Body of pancreas (tissue), 4 donors: ENCODE data around the gene IMPDH1. TPM values are rescaled to one million over a fixed set of nuclear protein-coding genes. Genes with fewer than 3 reads are reported as not detected.

Experiments
- ATAC-seq: fragments of 150-250 bp; one replicate; pipeline ENCODE4 v1.9.1; 2016
- DNase-seq, 4 donors: peaks; one replicate each; pipeline ENCODE4 v3.0.0-alpha.2; 2019
- H3K27ac ChIP-seq, 4 donors: fragments of 200-600 bp; sonication (generic); 1 replicate in 3 of 4; 2 replicates in 1 of 4; pipeline versions ENCODE4 v1.5.1 to v1.6.1; 2016 to 2019; ENCODE audit warnings: mild to moderate bottlenecking in 1 of 4, mixed read lengths in 1 of 4, moderate library complexity in 1 of 4
- H3K27me3 ChIP-seq, 2 donors: fragments of 200-600 bp; sonication (generic); one replicate each; pipeline ENCODE4 v1.6.0; 2016; ENCODE audit warnings: mild to moderate bottlenecking in 1 of 2
- H3K36me3 ChIP-seq, 2 donors: fragments of 200-600 bp; sonication (generic); replicated peaks in 1 of 2; 2 replicates each; pipeline ENCODE4 v1.5.1; 2016; ENCODE audit warnings: low read depth in 2 of 2; ENCODE audit not compliant: insufficient read depth in 1 of 2
- H3K4me1 ChIP-seq: fragments of 200-600 bp; sonication (generic); one replicate; pipeline ENCODE4 v1.6.0; 2016
- H3K4me3 ChIP-seq, 2 donors: fragments of 200-600 bp; sonication (generic); 1 replicate in 1 of 2; 2 replicates in 1 of 2; pipeline ENCODE4 v1.5.1; 2016 to 2019
- H3K9me3 ChIP-seq, 3 donors: fragments of 200-600 bp; sonication (generic); 1 replicate in 2 of 3; 2 replicates in 1 of 3; pipeline ENCODE4 v1.5.1; 2016
- POLR2A ChIP-seq, 3 donors: fragments of 450-650 bp; IDR thresholded peaks; one replicate each; pipeline ENCODE4 v1.6.1; 2016; ENCODE audit warnings: antibody characterized with exemption in 3 of 3, mild to moderate bottlenecking in 2 of 3
- WGBS, 2 donors: methylation state at CpG; one replicate each; pipeline ENCODE4 v1.1.5; 2017; 5-methylcytosine and 5-hydroxymethylcytosine counted together
- intact Hi-C: fragments of 100-400 bp; cut with DNase I; formaldehyde crosslinking; loops from one replicate; pipeline ENCODE4 v1.15.1; 2023
- total RNA-seq, 2 donors: library from RNA; depleted of rRNA; stranded (reverse); fragments of >200 nt; gene quantifications; one replicate each; pipeline ENCODE4 v1.1.0, GENCODE V29; 2016
- TF ChIP-seq, protein P1 (sequence below), 7 experiments: fragments of 450-650 bp in 4 of 7; fragments of 200-600 bp in 3 of 7; sonication (generic) in 3 of 7; IDR thresholded peaks; one replicate each; pipeline ENCODE4 v1.5.1; 2016 to 2019; ENCODE audit warnings: antibody characterized with exemption in 7 of 7

The IMPDH1 gene
- total RNA-seq, 2 donors from 2014 or later: 23.9 to 46.1 TPM

GRCh38 chr7:128422037-128422436 is 12.3 kb upstream of the IMPDH1 start:
- no peaks in the 10 kb centered on the region for H3K9me3 ChIP-seq
- intact Hi-C loops: no loop called here
- TF ChIP-seq, protein P1, sequence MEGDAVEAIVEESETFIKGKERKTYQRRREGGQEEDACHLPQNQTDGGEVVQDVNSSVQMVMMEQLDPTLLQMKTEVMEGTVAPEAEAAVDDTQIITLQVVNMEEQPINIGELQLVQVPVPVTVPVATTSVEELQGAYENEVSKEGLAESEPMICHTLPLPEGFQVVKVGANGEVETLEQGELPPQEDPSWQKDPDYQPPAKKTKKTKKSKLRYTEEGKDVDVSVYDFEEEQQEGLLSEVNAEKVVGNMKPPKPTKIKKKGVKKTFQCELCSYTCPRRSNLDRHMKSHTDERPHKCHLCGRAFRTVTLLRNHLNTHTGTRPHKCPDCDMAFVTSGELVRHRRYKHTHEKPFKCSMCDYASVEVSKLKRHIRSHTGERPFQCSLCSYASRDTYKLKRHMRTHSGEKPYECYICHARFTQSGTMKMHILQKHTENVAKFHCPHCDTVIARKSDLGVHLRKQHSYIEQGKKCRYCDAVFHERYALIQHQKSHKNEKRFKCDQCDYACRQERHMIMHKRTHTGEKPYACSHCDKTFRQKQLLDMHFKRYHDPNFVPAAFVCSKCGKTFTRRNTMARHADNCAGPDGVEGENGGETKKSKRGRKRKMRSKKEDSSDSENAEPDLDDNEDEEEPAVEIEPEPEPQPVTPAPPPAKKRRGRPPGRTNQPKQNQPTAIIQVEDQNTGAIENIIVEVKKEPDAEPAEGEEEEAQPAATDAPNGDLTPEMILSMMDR (IDR thresholded peaks at IDR 0.05): no peak
- TF ChIP-seq POLR2A (IDR thresholded peaks at IDR 0.05): no peak
- 40 to 52% methylated on average over 1 of the region's 1 CpG for WGBS, 2 donors
- DNase-seq (no peak), ATAC-seq (no peak)
- no peaks in the 10 kb centered on the region for H3K36me3 ChIP-seq
- H3K4me3 ChIP-seq: no peak overlapping the region
- no peaks in the 10 kb centered on the region for H3K27me3 ChIP-seq
- no peak overlapping the region for H3K27ac ChIP-seq
- H3K4me1 ChIP-seq: no peaks in the 10 kb centered on the region

DNA sequence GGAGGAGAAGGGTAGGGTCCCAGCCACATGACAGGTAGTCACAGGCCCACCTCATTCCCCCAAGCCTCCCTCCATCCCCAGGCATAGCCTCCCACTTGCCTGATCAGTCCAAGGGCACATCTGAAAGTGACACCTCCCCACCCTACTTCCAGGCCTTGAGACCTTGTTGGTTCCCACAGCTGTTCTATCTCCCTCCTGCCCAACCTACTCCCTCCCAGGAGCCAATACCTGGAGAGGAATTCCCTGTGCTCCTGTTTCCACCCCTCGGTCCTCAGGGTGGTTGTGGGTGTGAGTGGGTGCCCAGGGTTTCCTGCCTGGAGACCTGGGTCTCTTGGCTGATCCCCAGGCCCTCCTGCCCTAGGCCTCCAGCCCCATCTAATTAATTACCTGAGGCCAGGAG is 11.6 kb upstream of the IMPDH1 start:
- no peaks in the 10 kb centered on the region for H3K9me3 ChIP-seq
- H3K4me3 ChIP-seq: no peak overlapping the region
- no peak overlapping the region for H3K27ac ChIP-seq
- H3K27me3 ChIP-seq: no peaks in the 10 kb centered on the region
- DNase-seq (no peak), ATAC-seq (no peak)
- intact Hi-C loops: no loop called here
- WGBS, 2 donors: 89 to 90% methylated on average over 1 of the region's 1 CpG
- no peaks in the 10 kb centered on the region for H3K36me3 ChIP-seq
- TF ChIP-seq, protein P1 (IDR thresholded peaks at IDR 0.05): no peak
- TF ChIP-seq POLR2A (IDR thresholded peaks at IDR 0.05): no peak
- H3K4me1 ChIP-seq: no peaks in the 10 kb centered on the region

GRCh38 chr7:128420773-128421172 is 11.0 kb upstream of the IMPDH1 start:
- DNase-seq (no peak), ATAC-seq (no peak)
- intact Hi-C loops: no loop called here
- 91 to 94% methylated on average over 1 of the region's 1 CpG for WGBS, 2 donors
- no peak overlapping the region for H3K27ac ChIP-seq
- H3K4me3 ChIP-seq: no peak overlapping the region
- H3K27me3 ChIP-seq: no peaks in the 10 kb centered on the region
- H3K9me3 ChIP-seq: no peaks in the 10 kb centered on the region
- no peaks in the 10 kb centered on the region for H3K4me1 ChIP-seq
- no peaks in the 10 kb centered on the region for H3K36me3 ChIP-seq
- TF ChIP-seq, protein P1 (IDR thresholded peaks at IDR 0.05): no peak
- no peak for TF ChIP-seq POLR2A (IDR thresholded peaks at IDR 0.05)

- Histone ChIP-seq H3K9me3 (no peaks in the 10 kb centered on the region), H3K27me3 (no peaks in the 10 kb centered on the region), H3K4me1 (no peaks in the 10 kb centered on the region), H3K36me3 (no peaks in the 10 kb centered on the region), H3K27ac (no peak overlapping the region), H3K4me3 (no peak overlapping the region)
- DNase-seq: no peak
- intact Hi-C loops: no loop called here
- TF ChIP-seq, protein P1 (IDR thresholded peaks at IDR 0.05): no peak
- TF ChIP-seq POLR2A (IDR thresholded peaks at IDR 0.05): no peak
- 82 to 88% methylated on average over 7 of the region's 7 CpGs for WGBS, 2 donors
- ATAC-seq: no peak
Measured at GRCh38 chr7:128419257-128419656, 9.5 kb upstream of the IMPDH1 start.

GRCh38 chr7:128417071-128417470 is 7.3 kb upstream of the IMPDH1 start:
- no peak for DNase-seq
- Histone ChIP-seq H3K36me3 (no peaks in the 10 kb centered on the region), H3K27me3 (no peaks in the 10 kb centered on the region), H3K4me3 (no peak overlapping the region), H3K4me1 (no peaks in the 10 kb centered on the region), H3K27ac (no peak overlapping the region), H3K9me3 (no peaks in the 10 kb centered on the region)
- TF ChIP-seq, protein P1 (IDR thresholded peaks at IDR 0.05): no peak
- no peak for TF ChIP-seq POLR2A (IDR thresholded peaks at IDR 0.05)
- ATAC-seq: no peak
- intact Hi-C loops: no loop called here
- 85 to 93% methylated on average over 3 of the region's 3 CpGs for WGBS, 2 donors
